Dedifferentiated amniotic fluid mesenchymal stem cell (primary cell): ENCODE data around the gene CRACDL.
"Not testable (repeated sequence)": the region's sequence is repeated elsewhere in the genome, so short reads cannot be mapped to it uniquely, and the experiment has no call there.

Source experiments
- DNase-seq: peaks from one replicate; pipeline ENCODE4 v3.0.0-alpha.2; 2016; ENCODE audit errors: extremely low spot score

The CRACDL gene

DNA sequence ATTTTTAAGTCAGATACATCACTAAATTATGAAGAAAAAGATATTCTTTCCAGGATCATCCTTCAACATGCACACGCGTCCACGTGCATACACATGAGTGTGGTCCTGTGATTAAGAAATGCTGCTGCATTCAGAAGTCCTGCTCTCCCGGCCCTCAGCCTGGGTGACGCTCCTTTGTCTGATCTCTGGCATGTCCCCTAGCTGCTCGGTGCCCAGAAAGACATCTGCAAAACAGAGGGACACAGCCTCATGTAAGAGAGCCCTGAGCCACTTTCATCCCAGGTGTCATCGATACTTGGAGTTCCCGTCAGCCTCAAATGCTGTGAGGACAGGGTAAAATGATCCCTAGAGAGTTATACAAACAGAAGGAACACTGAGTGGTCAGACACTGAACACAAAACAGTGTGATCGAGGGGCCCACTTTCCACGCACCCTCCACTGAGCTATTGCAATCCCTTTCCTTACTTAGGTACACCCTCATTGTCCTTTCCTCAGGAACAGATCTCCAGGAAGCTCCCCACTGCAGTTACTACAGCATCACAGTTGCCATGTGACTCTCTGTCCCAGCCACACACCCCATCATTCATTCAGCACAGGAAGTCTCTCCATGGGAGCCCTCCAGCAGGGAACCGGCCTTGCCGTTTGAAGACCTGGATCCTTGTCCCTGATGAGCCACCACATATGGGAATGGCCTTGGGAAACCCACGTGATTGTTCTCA lies 32.1 kb downstream of the CRACDL start:
- no peak for DNase-seq

DNA sequence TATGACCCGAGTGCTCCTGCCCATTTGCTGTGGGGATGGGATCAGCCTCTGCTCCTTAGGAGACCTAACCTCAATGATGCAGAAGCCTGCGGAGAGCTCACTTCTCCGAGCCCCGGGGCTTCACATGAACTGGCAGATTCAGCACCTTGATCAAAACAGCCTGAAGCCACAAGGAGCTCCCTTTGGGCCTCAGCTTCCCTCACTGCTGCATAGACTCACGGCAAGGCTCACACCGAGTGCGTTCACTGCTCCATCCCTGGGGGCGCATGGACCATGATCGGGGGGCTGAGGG lies 33.0 kb downstream of the CRACDL start:
- no peak for DNase-seq

DNA sequence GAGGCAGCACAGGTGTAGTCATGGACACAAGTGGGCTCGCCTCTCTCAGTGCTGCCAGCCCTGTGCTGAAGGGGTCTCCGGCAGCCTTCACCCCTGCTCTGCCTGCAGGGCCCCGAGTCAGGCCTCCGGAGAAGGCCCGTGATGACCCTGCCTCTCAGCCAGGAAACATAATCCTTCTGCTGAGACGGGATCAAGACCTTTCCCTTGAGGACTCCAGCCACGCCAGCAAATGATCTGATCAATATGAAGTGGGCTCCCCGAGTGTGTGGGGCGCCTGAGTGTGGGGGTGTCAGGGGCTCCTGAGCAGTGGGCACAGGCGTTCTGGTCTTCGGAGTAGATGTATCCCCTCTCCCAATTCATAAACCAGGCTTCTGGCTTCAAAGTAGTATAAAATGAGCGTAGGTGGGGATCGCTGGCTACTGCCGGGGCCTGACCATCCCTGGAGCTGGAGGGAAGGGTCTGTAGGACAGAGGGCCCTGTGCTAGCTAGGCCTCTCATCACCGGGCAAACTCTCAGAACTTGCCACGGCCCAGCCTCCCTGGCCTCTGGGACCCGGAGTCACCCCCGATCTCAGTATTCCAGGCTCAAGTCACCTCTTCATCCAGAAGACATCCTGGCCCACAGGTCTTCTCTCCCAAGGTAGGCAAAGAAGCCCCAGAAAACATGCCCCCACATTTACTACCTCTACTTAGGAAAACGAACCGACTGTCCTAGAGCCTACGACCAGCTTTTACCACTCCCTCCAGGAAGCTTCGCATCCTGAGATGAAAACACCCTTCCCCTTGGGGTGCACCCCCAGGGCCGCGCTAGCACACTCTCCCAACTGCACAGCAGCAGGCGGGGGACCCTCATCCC lies 33.6 kb downstream of the CRACDL start:
- DNase-seq = no peak

DNA sequence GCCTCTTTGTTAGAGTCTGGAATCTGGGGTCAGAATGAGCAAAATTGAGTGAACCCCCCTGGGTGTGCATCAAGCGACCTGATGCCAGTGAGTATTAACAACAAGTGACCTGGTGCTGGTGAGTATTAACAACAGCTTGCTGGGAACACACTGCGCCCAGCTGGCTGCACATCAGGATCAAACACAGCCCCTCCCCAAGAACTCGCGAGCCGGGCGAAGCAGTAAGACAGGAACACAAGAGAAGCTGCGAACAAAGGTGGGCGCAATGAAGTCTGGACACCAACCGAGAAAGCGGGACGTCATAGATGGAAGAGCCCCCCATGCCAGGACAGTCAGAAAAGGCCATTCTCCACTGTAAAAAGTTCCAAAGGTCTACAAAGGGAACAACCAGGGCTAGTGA lies 34.3 kb downstream of the CRACDL start:
- DNase-seq = no peak

DNA sequence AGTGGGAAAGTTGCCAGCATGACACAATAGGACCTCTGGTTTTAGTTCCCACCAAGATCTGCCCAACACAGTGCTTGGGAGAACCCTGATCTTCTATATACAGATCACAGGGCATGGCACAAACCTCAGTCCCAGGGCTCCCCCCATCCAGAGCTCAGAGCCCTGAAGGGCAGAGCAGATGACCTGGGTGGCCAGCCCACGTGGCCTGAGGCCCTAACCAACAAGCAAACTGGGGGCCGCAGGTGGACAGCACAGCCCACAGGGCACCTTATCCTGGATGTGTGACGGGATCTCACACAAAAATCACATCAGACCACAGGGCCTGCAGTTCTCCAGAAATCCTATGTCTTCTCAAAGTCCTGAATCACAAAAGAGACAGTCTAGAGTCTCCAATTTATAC lies 34.7 kb downstream of the CRACDL start:
- no peak for DNase-seq

DNA sequence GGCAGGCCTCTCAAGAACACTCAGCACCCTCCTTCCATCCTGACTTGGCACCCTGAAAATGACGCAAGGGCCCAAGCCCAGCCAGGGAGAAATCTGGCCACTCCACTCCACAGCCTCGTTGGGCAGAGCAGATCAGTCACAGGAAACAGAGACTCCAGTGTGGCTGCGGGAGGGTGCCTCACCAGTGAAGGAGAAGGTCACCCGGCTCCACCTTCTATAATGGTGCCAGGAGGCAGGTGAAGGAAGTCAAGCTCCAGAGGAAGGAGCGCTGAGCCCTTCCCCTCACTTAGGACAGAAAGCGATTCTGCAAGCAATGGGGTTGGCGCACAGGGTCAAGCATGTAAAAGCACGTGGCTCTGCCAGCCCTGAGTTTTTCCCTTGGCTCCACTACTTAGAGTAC lies 35.3 kb downstream of the CRACDL start:
- DNase-seq = no peak

DNA sequence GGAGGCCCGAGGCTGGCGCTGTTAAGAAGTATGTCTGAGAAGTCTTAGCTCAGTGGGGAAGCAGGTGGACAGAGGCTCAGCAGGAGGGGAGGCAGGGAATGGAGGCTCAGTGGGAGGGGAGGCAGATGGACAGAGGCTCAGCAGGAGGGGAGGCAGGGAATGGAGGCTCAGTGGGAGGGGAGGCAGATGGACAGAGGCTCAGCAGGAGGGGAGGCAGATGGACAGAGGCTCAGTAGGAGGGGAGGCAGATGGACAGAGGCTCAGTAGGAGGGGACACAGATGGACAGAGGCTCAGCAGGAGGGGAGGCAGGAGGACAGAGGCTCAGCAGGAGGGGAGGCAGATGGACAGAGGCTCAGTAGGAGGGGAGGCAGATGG lies 36.3 kb downstream of the CRACDL start:
- not testable (repeated sequence) for DNase-seq

DNA sequence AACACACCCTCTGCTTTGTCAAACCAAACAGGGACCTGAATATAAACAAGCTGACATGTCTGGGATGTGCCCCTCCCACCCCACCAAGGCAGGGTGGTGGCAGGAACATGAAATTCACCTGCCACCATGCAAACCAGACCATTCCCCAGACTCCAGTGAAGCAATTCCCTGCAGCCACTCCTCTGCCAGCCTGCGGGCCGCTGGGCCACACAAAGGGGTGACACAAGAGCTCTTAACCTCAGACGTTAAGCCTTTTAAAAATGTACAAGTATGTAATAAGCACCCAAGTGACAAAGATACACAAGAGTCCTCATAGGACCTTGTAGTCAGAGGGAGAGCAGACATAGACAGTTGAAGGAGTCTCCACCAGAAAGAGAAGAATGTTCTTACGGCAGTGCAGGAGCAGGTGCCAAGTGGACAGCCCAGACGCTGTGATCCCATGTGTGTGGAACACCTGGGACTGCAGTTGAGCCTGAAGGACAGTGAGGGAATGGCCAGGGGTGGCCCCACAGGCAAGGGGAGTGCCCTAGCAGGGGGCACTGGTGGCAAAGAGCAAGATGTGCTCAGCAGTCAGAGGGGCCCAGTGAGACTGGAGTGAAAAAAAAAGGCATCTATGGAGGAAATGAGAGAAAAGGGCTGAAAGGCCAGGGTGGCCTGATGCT lies 36.9 kb downstream of the CRACDL start:
- no peak for DNase-seq

DNA sequence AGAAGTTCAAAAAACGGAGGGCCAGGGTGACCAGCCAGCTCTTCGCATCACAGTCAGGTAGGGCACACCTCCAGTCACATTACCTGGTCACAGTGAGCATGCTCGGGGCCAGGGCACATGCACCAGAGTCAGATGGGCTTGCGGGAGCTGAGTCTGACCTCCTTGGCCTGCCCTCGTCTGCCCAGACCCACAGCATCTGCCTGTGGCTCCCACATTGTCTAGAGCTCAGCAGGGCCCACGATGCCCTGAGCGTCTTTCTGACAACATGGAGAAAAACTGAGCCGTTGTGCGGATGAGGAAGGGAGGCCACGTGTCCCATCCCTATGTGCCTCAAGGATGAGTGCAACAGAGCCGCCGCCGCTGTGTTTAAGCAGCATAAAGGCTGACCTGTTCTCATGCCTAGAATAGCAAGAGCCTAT lies 37.6 kb downstream of the CRACDL start:
- no peak for DNase-seq

DNA sequence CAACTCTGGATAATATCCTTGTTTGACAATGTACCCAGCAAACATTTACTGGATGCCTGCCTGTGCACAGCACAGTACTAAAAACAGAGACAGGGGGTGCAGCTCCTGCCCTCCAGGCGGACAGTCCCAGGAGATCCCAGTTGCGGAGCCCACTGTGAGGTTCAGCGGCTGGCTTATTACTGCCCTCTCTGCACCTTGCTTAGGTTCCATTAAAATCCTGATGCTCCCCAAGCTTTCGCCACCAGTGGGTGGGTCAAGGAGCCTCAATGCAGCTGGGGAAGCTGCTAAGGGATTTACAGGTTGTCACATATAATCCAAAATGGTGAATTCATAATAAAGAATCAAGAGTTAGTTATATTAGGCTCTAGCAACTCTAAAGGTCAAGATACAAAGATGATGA lies 38.3 kb downstream of the CRACDL start:
- no peak for DNase-seq

DNA sequence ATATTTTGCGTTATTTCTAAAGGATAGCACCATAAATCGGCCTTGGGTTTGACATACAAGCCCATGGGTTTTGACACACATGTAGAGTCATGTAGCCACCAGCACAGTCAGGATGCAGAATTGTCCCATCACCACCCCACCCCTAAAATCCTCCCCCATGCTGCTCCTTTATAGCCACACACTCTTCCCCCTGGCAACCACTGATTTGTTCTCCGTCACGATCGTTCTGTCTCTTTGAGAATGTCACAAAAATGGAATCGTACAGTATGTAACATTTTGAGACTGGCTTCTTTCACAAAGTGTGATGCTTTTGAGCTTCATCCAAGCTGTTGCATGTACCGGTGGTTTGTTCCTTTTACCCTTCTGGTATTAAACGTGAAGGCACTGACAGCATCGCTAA lies 39.1 kb downstream of the CRACDL start:
- no peak for DNase-seq

DNA sequence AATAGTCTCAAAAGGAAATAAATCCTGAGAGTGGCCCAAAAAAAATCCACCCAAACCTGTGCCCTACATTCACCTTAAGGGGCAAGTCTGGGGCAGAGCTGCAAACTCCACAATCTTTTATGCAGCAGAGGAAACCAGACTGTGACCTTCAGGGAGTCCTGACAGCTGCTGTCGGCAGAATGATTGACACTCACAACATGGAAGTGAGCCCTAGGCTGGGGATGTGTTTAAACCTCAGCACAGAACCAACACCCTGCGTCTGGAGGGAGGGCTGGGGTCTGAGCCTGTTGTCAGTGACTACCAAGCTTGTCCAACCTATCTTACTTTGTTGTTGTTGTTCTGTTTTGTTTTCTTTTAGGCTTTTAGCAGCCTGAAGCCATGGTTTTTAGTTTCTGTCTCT lies 39.6 kb downstream of the CRACDL start:
- no peak for DNase-seq

DNA sequence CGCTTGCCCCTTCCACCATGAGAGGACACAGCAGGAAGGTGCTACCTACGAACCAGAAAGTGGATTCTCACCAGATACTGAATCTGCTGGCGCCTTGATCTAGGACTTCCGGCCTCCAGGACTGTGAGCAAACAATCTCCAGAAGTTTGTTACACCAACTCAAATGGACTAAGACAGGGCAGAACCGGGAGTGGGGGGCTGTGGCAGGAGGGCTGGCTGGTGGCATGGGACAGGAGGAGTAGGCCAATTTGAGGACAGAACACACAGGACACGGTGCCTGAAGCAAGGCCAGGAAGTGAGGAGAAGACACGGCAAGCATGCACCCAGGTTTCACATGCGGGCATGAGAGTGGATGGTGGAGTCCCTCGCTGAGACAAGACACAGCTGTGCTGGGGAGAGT lies 40.1 kb downstream of the CRACDL start:
- no peak for DNase-seq

DNA sequence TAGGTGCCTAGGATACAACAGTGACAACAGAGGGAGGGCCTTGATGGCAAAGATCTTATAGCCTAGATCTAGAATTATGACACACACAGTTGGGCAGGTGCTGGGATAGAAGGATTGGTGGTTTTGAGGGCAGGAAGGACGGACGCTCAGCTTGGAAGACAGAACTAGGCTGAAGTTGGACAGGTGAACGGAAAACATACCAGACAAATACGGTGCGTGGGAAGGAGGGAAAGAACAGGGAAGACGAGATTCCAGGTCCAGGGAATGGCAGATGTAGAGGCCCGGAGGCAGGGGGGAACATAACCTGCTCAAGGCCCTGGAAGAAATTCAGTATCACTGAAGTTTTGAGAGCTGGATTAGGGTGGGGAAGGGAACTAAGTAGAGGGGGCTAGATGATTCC lies 40.8 kb downstream of the CRACDL start:
- no peak for DNase-seq

DNA sequence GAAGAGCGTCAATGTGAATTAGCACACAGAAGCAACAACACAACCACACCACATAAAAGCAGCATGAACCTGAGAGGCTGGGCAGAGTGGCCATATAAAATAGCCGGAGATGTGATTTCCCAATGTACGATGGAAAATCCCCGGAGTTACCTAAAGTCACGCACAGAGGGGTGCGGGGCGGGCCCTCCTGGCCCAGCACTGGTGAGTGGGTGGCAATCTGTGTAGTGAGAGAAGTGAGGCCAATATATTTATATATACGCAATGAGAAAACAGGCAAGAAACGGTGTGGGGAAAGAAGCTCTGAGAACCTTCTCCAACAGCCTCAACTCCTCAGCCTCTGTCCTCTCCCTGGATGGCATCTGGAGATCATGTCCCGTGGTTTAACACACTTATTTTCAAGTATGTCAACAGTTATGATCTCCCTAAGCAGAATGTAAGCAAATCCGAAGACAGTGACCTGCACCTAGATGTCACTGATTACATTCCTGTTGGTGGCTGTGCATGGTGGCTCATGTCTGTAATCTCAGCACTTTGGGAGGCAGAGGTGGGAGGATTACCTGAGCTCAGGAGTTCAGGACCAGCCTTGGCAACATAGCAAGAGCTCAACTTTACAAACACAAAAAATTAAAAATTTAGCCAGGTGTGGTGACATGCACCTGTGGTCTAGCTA lies 41.6 kb downstream of the CRACDL start:
- DNase-seq = no peak

DNA sequence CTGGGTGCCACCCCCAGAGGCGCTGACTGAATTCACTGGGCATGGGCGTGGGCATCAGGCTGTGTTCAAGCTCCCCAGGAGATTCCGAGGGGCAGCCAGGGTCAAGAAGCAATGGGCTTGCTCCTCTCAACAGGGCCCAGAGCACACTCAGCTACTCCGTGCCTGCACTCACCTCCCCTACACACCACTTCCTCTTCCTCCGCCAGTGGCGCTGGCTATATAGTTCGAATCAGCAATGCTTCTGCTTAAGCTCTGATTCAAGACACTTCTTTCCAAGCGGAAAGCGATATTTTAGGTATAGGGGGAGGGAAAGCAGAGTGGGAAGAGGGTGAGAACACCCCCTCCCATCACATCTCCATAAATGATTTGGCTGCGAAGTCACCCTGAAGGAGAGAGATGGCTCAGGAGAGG lies 42.1 kb downstream of the CRACDL start:
- no peak for DNase-seq

DNA sequence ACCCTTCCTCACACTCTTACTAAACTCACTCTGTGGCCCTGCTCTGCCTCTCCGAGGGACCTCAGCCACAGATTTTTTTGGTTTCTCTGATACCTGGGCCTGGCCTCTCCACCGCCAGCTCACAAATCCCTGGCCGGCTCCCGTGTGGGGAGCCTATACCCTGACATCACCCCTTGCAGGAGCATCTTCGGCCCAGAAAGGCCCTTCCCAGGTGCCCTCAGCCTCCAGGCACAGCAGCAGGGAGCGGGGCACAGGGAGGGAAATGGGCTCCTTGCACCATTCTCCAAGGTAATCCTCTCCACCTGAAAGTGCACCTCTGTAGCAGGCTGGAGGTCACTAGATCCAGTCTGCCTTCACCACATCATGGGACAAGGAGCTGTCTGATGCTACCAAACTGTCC lies 43.2 kb downstream of the CRACDL start:
- DNase-seq = no peak

DNA sequence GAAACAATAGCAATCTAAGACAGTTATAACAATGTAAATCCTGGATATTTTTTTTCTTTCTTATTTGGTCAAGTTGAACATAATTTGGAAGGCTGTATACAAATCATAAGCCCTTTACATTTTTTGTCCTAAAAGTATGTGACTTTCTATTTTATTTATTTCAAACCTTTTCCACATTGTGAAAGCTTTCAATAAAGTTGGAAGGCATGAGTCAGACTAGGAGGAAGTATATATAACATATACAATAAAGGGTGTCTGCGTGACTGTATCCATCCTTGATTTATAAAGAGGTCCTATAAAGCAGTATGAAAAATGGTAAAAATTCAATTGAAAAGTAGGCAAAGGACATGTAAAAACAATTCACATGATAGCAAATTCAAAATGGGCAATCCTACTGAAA lies 44.4 kb downstream of the CRACDL start:
- no peak for DNase-seq

DNA sequence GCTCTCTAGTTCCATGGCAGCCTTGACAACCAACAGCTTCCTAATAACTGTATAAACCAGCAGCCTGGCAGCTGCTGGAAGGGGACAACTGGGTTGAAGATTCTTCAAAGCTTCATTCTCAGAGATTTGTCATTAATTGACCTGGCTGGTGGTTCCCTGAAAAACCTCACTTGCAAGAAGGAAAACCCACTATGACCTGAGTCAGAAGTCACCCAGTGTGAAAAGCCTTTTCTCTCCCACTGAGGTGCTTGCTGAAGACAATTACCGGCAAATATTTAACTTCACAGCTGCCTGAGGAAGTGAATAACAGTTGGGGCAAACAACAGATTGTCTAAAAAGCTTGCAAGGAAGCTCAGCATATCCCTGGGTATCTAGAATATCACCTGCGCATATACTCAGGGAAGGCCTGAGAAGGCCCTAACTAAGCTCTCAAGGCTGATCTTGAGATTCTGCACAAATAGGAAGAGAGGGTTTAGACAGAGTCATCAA lies 49.9 kb downstream of the CRACDL start:
- no peak for DNase-seq

DNA sequence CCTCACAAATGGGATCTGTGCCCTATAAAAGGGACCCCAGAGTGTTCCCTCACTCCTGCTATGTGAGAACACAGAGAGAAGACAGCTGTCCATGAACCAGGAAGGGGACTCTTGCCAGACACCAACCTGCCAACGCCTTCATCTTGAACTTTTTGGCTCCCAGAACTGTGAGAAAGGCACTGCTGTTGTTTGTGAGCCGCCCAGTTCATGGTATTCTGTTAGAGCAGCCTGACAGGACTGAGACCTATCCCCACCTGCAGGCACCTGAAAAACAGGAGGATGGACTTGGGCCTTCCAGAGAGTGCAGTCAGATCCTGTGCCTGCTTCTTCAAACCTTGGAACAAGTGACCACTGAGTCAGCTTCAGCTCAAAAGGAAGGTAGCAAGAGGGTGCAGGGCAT lies 51.4 kb downstream of the CRACDL start:
- DNase-seq = no peak

DNA sequence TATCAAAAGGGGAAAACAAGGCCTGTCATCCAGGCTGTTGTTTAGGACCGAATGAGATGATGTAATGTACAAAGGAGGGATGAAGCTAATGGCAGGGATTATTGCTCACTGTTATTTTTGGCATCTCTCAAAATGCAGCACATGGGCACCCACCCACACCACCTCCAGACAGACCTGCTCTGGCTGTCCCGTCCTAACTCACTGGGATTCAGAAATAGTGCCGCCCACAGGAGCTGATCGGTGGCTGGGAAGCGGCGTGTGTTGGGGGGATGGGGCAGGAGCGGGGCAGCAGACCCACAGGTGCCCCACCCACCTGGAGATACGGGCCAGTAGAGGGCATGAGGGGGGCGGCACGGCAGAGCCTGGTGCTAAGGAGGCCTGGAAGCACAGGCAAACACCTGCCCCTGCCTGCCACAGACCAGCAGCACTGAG lies 52.2 kb downstream of the CRACDL start:
- DNase-seq = no peak
